Ovary (tissue), 9 donors: Measurements from ENCODE around the gene NELFCD. TPM values are rescaled to one million over a fixed set of nuclear protein-coding genes. Genes with fewer than 3 reads are reported as not detected.

Source experiments
- DNase-seq, 5 donors: peaks; one replicate each; pipeline ENCODE4 v3.0.0-alpha.2; 2019 to 2020
- H3K27ac ChIP-seq, 2 donors: fragments of 200-600 bp; one replicate each; pipeline versions ENCODE4 v1.5.1 to v1.8.0; 2019 to 2022
- H3K27me3 ChIP-seq: fragments of 200-600 bp; one replicate; pipeline ENCODE4 v1.8.0; 2022
- H3K36me3 ChIP-seq: fragments of 200-600 bp; sonication (generic); one replicate; pipeline ENCODE4 v1.5.1; 2019
- H3K4me1 ChIP-seq: one replicate; pipeline ENCODE4 v1.8.1; 2013; ENCODE audit warnings: mild to moderate bottlenecking, moderate library complexity; ENCODE audit not compliant: insufficient read depth
- H3K4me3 ChIP-seq: fragments of 200-600 bp; sonication (generic); one replicate; pipeline ENCODE4 v1.5.1; 2017
- H3K9me3 ChIP-seq, 2 donors: fragments of 200-600 bp in 1 of 2; sonication (generic) in 1 of 2; one replicate each; pipeline versions ENCODE4 v1.5.1 to v1.8.1; 2013 to 2019; ENCODE audit warnings: mild to moderate bottlenecking in 1 of 2, moderate library complexity in 1 of 2
- CTCF ChIP-seq, 3 donors: fragments of 450-650 bp in 2 of 3; fragments of 200-600 bp in 1 of 3; IDR thresholded peaks; one replicate each; pipeline versions ENCODE4 v1.5.1 to v1.8.0; 2016 to 2022; ENCODE audit warnings: antibody characterized with exemption in 3 of 3, mild to moderate bottlenecking in 1 of 3
- EP300 ChIP-seq: sonication (generic); formaldehyde crosslinking; IDR thresholded peaks from one replicate; pipeline ENCODE4 v1.6.1; 2017; ENCODE audit warnings: antibody characterized with exemption
- POLR2A ChIP-seq: fragments of 450-650 bp; IDR thresholded peaks from one replicate; pipeline ENCODE4 v1.6.1; 2017; ENCODE audit warnings: antibody characterized with exemption, mild to moderate bottlenecking, moderate library complexity
- WGBS, 3 donors: extraction: QIAGEN DNeasy Blood & Tissue Kit in 1 of 3; methylation state at CpG; one replicate each; pipeline versions ENCODE4 v1.1.5 to v1.1.7; 2013 to 2017; 5-methylcytosine and 5-hydroxymethylcytosine counted together
- intact Hi-C, 4 donors: fragments of 100-400 bp; cut with DNase I; formaldehyde crosslinking; loops; one replicate each; pipeline versions ENCODE4 v1.11.0 to v1.15.1; 2022 to 2023
- polyA plus RNA-seq, 2 donors: library from polyadenylated mRNA; stranded (reverse); fragments of 200-250 nt in 1 of 2; fragments of 350-450 nt in 1 of 2; fragmentation: Illumina TruSeq in 1 of 2; extraction: RNeasy Lipid Tissue Mini Kit (QIAGEN cat#74804) in 1 of 2; gene quantifications; one replicate each; pipeline ENCODE4 v1.2.3, GENCODE V29; 2013 to 2014
- total RNA-seq, 7 donors: library from RNA; depleted of rRNA in 2 of 7; stranded (reverse); fragments of >200 nt in 2 of 7; fragmentation: NEBNext Ultra II Directional in 3 of 7; extraction: Animal tissue kit (Norgen Biotek cat#: 25700) in 3 of 7; gene quantifications; one replicate each; pipeline versions ENCODE4 v1.1.0 to v1.2.4, GENCODE V29; 2016 to 2023
- donor health status: DM: no; HTN: no; CAD: no; lungs with moderate emphysema.
- donor health status: DM: no; HTN: no; CAD: no.
- donor health status: Bipolar disorder and iron deficiency.
- donor health status: DM: yes; HTN: yes; CAD: no.
- donor health status: DM: no; HTN: no; CAD: no.
- donor health status: DM: yes; HTN: yes; CAD: no.

NELFCD gene
- total and polyA plus RNA-seq, 9 donors, result 36.7 to 74.9 (median 59.4) TPM

GRCh38 chr20:59019217-59019616 is 38.2 kb downstream of the NELFCD start, which contains the start of gene TUBB1:
TUBB1 (plus strand) TSS chr20:59019429; CDS start chr20:59019523, 94 bp downstream.
- WGBS, 3 donors, result 96 to 98% (median 98%) methylated on average over 5 of the region's 5 CpGs
- no peaks in the 10 kb centered on the region for H3K9me3 ChIP-seq
- no peaks in the 10 kb centered on the region for H3K27me3 ChIP-seq
- H3K36me3 ChIP-seq, result no peaks in the 10 kb centered on the region
- H3K4me1 ChIP-seq, result peaks cover 7% of the 10 kb centered on the region
- intact Hi-C loops, result no loop called here
- no peak for DNase-seq
- H3K4me3 ChIP-seq, result no peak within 1 kb of the TSS
- no peak for TF ChIP-seq EP300
- TF ChIP-seq POLR2A, result no peak
- no peak for TF ChIP-seq CTCF (IDR thresholded peaks at IDR 0.05)
- no peak within 1 kb of the TSS for H3K27ac ChIP-seq

- Histone ChIP-seq H3K4me3 (no peak overlapping the region), H3K9me3 (no peaks in the 10 kb centered on the region), H3K27ac (no peak overlapping the region), H3K4me1 (peaks cover 7% of the 10 kb centered on the region), H3K27me3 (no peaks in the 10 kb centered on the region), H3K36me3 (no peaks in the 10 kb centered on the region)
- intact Hi-C loops, result no loop called here
- TF ChIP-seq CTCF (IDR thresholded peaks at IDR 0.05) (no peak), EP300 (no peak)
- 25 to 29% (median 26%) methylated on average over 5 of the region's 5 CpGs for WGBS, 3 donors
- no peak for DNase-seq
Observed at GRCh38 chr20:59020938-59021551, 40.0 kb downstream of the NELFCD start.

GRCh38 chr20:59022754-59023153 is 41.7 kb downstream of the NELFCD start:
- WGBS, 3 donors, result 61 to 81% (median 76%) methylated on average over 15 of the region's 15 CpGs
- no peak for DNase-seq
- Histone ChIP-seq H3K36me3 (no peaks in the 10 kb centered on the region), H3K27me3 (no peaks in the 10 kb centered on the region), H3K9me3 (no peaks in the 10 kb centered on the region), H3K27ac (no peak overlapping the region), H3K4me3 (no peak overlapping the region), H3K4me1 (no peaks in the 10 kb centered on the region)
- intact Hi-C loops, result no loop called here
- TF ChIP-seq CTCF (IDR thresholded peaks at IDR 0.05), result no peak
- no peak for TF ChIP-seq EP300
- no peak for TF ChIP-seq POLR2A

- H3K36me3 ChIP-seq, result no peaks in the 10 kb centered on the region
- DNase-seq, result no peak
- intact Hi-C loops, result no loop called here
- no peak overlapping the region for H3K27ac ChIP-seq
- H3K9me3 ChIP-seq, result no peaks in the 10 kb centered on the region
- 95 to 96% (median 96%) methylated on average over 13 of the region's 13 CpGs for WGBS, 3 donors
- H3K4me3 ChIP-seq, result no peak overlapping the region
- TF ChIP-seq EP300, result no peak
- TF ChIP-seq POLR2A, result no peak
- TF ChIP-seq CTCF (IDR thresholded peaks at IDR 0.05), result no peak
- no peaks in the 10 kb centered on the region for H3K27me3 ChIP-seq
- H3K4me1 ChIP-seq, result no peaks in the 10 kb centered on the region
Observed at GRCh38 chr20:59023616-59024015, 42.6 kb downstream of the NELFCD start.
